Measurements from ENCODE around the gene SLC43A2. TPM values are rescaled to one million over a fixed set of nuclear protein-coding genes. Genes with fewer than 3 reads are reported as not detected.

The SLC43A2 gene
- total and polyA plus RNA-seq, 4 donors = 0.63 to 7.9 (median 4.7) TPM

GRCh38 chr17:1623057-1623630 is 5.5 kb downstream of the SLC43A2 start:
- Histone ChIP-seq H3K4me1 (ENCODE audit: control insufficient read depth in 4 of 4, insufficient read depth in 4 of 4, low read length in 3 of 4) (peaks cover 2 to 17% (median 9%) of the 10 kb centered on the region in 4 donors), H3K9me3 (ENCODE audit: control insufficient read depth in 4 of 4, low read length in 3 of 4) (no peaks in the 10 kb centered on the region), H3K36me3 (ENCODE audit: control insufficient read depth in 4 of 4, insufficient read depth in 3 of 4, low read depth in 1 of 4, low read length in 3 of 4) (no peaks in the 10 kb centered on the region), H3K9ac (ENCODE audit: low read depth in 1 of 2, low read length in 2 of 2) (no peak overlapping the region), H3K27me3 (ENCODE audit: control insufficient read depth in 4 of 4, insufficient read depth in 4 of 4, low read length in 3 of 4) (no peaks in the 10 kb centered on the region), H3K4me3 (ENCODE audit: low read depth in 1 of 3, low read length in 3 of 3) (no peak overlapping the region), H3K27ac (ENCODE audit: low read depth in 1 of 2, low read length in 2 of 2) (no peak overlapping the region)
- DNase-seq (ENCODE audit: low spot score) = no peak
- WGBS = 94% methylated on average over 14 of the region's 14 CpGs
- TF ChIP-seq HNF4G (IDR thresholded peaks at IDR 0.05) (no peak), CTCF (IDR thresholded peaks at IDR 0.05; ENCODE audit: low read depth, low read length, missing input control) (no peak), FOXA1 (IDR thresholded peaks at IDR 0.05) (no peak), RAD21 (IDR thresholded peaks at IDR 0.05) (no peak)

- TF ChIP-seq SP1 (IDR thresholded peaks at IDR 0.05) (peak; percentile 63), RXRA (IDR thresholded peaks at IDR 0.05) (peak; percentile 27 to 42), FOXA2 (IDR thresholded peaks at IDR 0.05) (no peak)
- Histone ChIP-seq H3K4me1 (ENCODE audit: control insufficient read depth in 4 of 4, insufficient read depth in 4 of 4, low read length in 3 of 4) (peaks cover 0 to 4% (median 3%) of the 10 kb centered on the region in 4 donors), H3K4me3 (ENCODE audit: low read depth in 1 of 3, low read length in 3 of 3) (no peak overlapping the region), H3K9ac (ENCODE audit: low read depth in 1 of 2, low read length in 2 of 2) (no peak overlapping the region), H3K36me3 (ENCODE audit: control insufficient read depth in 4 of 4, insufficient read depth in 3 of 4, low read depth in 1 of 4, low read length in 3 of 4) (peaks cover 0 to 3% (median 0%) of the 10 kb centered on the region in 4 donors), H3K27ac (ENCODE audit: low read depth in 1 of 2, low read length in 2 of 2) (no peak overlapping the region), H3K27me3 (ENCODE audit: control insufficient read depth in 4 of 4, insufficient read depth in 4 of 4, low read length in 3 of 4) (no peaks in the 10 kb centered on the region), H3K9me3 (ENCODE audit: control insufficient read depth in 4 of 4, low read length in 3 of 4) (no peaks in the 10 kb centered on the region)
- 58% methylated on average over 22 of the region's 22 CpGs for WGBS
- DNase-seq (ENCODE audit: low spot score) = peak; percentile 55
These were observed 7.2 kb downstream of the SLC43A2 start for GRCh38 chr17:1621273-1621954.

DNA sequence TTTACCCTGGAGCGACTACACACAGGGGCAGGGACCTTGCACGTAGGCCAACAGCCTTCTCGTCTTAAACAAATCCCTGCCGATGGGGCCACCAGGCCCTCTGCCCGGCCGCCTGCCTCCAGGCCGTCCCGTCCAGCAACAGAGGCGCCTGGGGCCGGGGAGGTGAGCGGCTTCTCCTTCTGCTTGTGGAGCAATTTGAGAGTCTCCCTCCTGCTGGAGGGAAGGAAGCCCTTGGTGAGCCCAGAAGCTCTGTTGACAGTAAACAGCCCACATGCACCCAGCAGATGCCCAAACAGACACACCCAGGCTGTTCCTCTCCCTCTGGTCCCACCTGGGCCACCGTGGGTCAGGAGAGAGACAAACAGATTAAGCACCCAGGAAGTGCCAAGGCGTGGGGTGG is 8.1 kb downstream of the SLC43A2 start:
- Histone ChIP-seq H3K4me3 (ENCODE audit: low read depth in 1 of 3, low read length in 3 of 3) (no peak overlapping the region), H3K27ac (ENCODE audit: low read depth in 1 of 2, low read length in 2 of 2) (no peak overlapping the region), H3K9ac (ENCODE audit: low read depth in 1 of 2, low read length in 2 of 2) (no peak overlapping the region), H3K9me3 (ENCODE audit: control insufficient read depth in 4 of 4, low read length in 3 of 4) (no peaks in the 10 kb centered on the region), H3K4me1 (ENCODE audit: control insufficient read depth in 4 of 4, insufficient read depth in 4 of 4, low read length in 3 of 4) (peaks cover 0 to 4% (median 2%) of the 10 kb centered on the region in 4 donors), H3K36me3 (ENCODE audit: control insufficient read depth in 4 of 4, insufficient read depth in 3 of 4, low read depth in 1 of 4, low read length in 3 of 4) (peaks cover 0 to 3% (median 0%) of the 10 kb centered on the region in 4 donors), H3K27me3 (ENCODE audit: control insufficient read depth in 4 of 4, insufficient read depth in 4 of 4, low read length in 3 of 4) (no peaks in the 10 kb centered on the region)
- TF ChIP-seq FOXA2 (IDR thresholded peaks at IDR 0.05) (no peak), REST (IDR thresholded peaks at IDR 0.05) (no peak), HNF4A (conservative IDR thresholded peaks at IDR 0.05) (no peak), RXRA (IDR thresholded peaks at IDR 0.05) (no peak), SP1 (IDR thresholded peaks at IDR 0.05) (no peak), EGR1 (IDR thresholded peaks at IDR 0.05; ENCODE audit: low read depth in 2 of 2) (no peak), FOXA1 (IDR thresholded peaks at IDR 0.05) (no peak), CTCF (IDR thresholded peaks at IDR 0.05; ENCODE audit: low read depth, low read length, missing input control) (no peak), HNF4G (IDR thresholded peaks at IDR 0.05) (no peak), RAD21 (IDR thresholded peaks at IDR 0.05) (no peak), YY1 (IDR thresholded peaks at IDR 0.05) (no peak), MAX (IDR thresholded peaks at IDR 0.05) (no peak), JUND (IDR thresholded peaks at IDR 0.05) (no peak)
- TF ChIP-seq, protein P1, sequence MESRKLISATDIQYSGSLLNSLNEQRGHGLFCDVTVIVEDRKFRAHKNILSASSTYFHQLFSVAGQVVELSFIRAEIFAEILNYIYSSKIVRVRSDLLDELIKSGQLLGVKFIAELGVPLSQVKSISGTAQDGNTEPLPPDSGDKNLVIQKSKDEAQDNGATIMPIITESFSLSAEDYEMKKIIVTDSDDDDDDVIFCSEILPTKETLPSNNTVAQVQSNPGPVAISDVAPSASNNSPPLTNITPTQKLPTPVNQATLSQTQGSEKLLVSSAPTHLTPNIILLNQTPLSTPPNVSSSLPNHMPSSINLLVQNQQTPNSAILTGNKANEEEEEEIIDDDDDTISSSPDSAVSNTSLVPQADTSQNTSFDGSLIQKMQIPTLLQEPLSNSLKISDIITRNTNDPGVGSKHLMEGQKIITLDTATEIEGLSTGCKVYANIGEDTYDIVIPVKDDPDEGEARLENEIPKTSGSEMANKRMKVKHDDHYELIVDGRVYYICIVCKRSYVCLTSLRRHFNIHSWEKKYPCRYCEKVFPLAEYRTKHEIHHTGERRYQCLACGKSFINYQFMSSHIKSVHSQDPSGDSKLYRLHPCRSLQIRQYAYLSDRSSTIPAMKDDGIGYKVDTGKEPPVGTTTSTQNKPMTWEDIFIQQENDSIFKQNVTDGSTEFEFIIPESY (IDR thresholded peaks at IDR 0.05) = no peak
- TF ChIP-seq, protein P2, sequence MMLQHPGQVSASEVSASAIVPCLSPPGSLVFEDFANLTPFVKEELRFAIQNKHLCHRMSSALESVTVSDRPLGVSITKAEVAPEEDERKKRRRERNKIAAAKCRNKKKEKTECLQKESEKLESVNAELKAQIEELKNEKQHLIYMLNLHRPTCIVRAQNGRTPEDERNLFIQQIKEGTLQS (IDR thresholded peaks at IDR 0.05) = no peak
- peak; percentile 33 for DNase-seq (ENCODE audit: low spot score)
- 91% methylated on average over 13 of the region's 13 CpGs for WGBS

All from liver (tissue), 9 donors.